ENCODE measurements around the gene MICAL3.

The MICAL3 gene

GRCh38 chr22:17921871-17922821 is 102.2 kb downstream of the MICAL3 start:
- no peaks in the 10 kb centered on the region for H3K36me3 ChIP-seq (ENCODE audit: insufficient read depth, low read length)
- H3K4me1 ChIP-seq (ENCODE audit: insufficient read depth, low read length) = peaks cover 78% of the 10 kb centered on the region
- H3K9me3 ChIP-seq (ENCODE audit: low read length) = no peaks in the 10 kb centered on the region
- H3K27ac ChIP-seq (ENCODE audit: low read depth, low read length) = no peak overlapping the region
- H3K4me3 ChIP-seq (ENCODE audit: low read depth in 1 of 2, low read length in 2 of 2) = peak overlapping the region; percentile 6 to 23
- H3K27me3 ChIP-seq (ENCODE audit: control insufficient read depth in 1 of 2, insufficient read depth in 2 of 2, low read length in 2 of 2) = no peaks in the 10 kb centered on the region
- no peak overlapping the region for H3K9ac ChIP-seq (ENCODE audit: low read length)

- Histone ChIP-seq H3K9me3 (ENCODE audit: low read length) (no peaks in the 10 kb centered on the region), H3K9ac (ENCODE audit: low read length) (no peak overlapping the region), H3K27me3 (ENCODE audit: control insufficient read depth in 1 of 2, insufficient read depth in 2 of 2, low read length in 2 of 2) (no peaks in the 10 kb centered on the region), H3K4me3 (ENCODE audit: low read depth in 1 of 2, low read length in 2 of 2) (no peak overlapping the region), H3K36me3 (ENCODE audit: insufficient read depth, low read length) (no peaks in the 10 kb centered on the region), H3K4me1 (ENCODE audit: insufficient read depth, low read length) (peaks cover 74% of the 10 kb centered on the region), H3K27ac (ENCODE audit: low read depth, low read length) (no peak overlapping the region)
These were observed 103.2 kb downstream of the MICAL3 start for GRCh38 chr22:17920992-17921650.

DNA sequence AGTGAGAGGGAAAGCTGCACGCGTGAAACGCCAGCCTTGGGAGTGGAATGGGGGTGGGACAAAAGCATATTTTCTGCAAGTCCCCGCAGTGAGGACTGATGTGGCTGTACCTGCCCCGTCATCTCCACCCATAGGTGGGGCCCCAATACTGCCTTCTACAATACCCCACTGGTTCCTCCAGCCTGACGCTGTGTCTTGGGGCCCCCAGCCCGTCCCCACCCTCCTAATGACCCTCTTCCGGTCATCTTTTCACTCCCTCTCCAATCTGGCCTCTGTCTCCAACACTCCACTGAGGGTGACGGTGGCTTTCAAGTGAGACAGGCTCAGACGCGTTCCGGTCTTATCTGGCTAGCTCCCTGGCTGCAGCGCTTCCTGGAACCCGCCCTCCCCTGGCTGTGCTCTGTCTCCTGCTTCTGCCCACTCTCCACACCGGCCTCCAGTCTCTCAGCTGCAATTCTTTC is 104.2 kb downstream of the MICAL3 start:
- Histone ChIP-seq H3K9me3 (ENCODE audit: low read length) (no peaks in the 10 kb centered on the region), H3K27me3 (ENCODE audit: control insufficient read depth in 1 of 2, insufficient read depth in 2 of 2, low read length in 2 of 2) (no peaks in the 10 kb centered on the region), H3K4me1 (ENCODE audit: insufficient read depth, low read length) (peaks cover 68% of the 10 kb centered on the region), H3K4me3 (ENCODE audit: low read depth in 1 of 2, low read length in 2 of 2) (no peak overlapping the region), H3K36me3 (ENCODE audit: insufficient read depth, low read length) (no peaks in the 10 kb centered on the region), H3K27ac (ENCODE audit: low read depth, low read length) (no peak overlapping the region), H3K9ac (ENCODE audit: low read length) (peak overlapping the region; percentile 19)

DNA sequence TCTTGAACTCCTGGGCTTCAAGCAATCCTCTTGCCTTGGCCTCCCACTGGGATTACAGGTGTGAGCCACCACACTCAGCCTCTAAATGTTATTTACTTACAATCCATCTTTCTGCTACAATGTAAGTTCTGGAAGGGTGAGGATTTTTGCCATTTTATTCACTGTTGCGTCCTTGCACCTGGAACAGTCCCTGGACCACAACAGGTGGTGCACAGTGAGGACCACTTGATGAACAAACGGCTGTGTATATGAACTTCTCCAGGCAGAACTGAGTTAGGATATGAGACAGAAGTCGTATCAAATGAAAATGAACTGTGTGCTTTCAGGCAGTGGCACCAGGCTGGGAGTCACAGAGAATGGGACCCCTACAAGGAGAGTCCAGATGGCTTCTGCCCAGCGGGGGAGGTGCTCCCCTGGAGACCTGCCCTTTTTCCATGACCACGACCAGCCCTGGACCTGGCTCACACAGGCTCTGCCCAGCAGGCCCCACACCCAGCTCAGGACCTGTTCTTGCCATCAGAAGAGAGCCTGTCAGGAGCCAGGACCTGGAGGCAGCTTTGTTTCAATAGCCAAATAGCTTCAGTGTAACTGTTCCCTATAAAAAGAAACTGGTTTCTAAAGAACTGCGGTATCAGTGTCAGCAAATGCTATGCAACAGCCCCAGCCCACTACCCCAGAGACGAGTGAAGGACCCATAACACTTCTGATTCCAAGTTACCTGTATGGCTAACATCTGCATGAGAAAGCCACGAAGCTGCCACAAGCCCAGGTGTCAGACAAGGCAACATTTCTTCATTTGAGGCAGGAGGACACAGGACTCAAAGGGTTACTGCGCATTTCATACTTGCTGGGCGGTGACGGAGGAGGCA is 104.9 kb downstream of the MICAL3 start:
- peak overlapping the region; percentile 19 for H3K9ac ChIP-seq (ENCODE audit: low read length)
- H3K4me1 ChIP-seq (ENCODE audit: insufficient read depth, low read length) = peaks cover 68% of the 10 kb centered on the region
- no peaks in the 10 kb centered on the region for H3K9me3 ChIP-seq (ENCODE audit: low read length)
- H3K4me3 ChIP-seq (ENCODE audit: low read depth in 1 of 2, low read length in 2 of 2) = no peak overlapping the region
- no peak overlapping the region for H3K27ac ChIP-seq (ENCODE audit: low read depth, low read length)
- no peaks in the 10 kb centered on the region for H3K27me3 ChIP-seq (ENCODE audit: control insufficient read depth in 1 of 2, insufficient read depth in 2 of 2, low read length in 2 of 2)
- H3K36me3 ChIP-seq (ENCODE audit: insufficient read depth, low read length) = no peaks in the 10 kb centered on the region

- Histone ChIP-seq H3K4me1 (ENCODE audit: insufficient read depth, low read length) (peaks cover 68% of the 10 kb centered on the region), H3K36me3 (ENCODE audit: insufficient read depth, low read length) (no peaks in the 10 kb centered on the region), H3K4me3 (ENCODE audit: low read depth in 1 of 2, low read length in 2 of 2) (no peak overlapping the region), H3K27ac (ENCODE audit: low read depth, low read length) (no peak overlapping the region), H3K9ac (ENCODE audit: low read length) (no peak overlapping the region), H3K9me3 (ENCODE audit: low read length) (no peaks in the 10 kb centered on the region), H3K27me3 (ENCODE audit: control insufficient read depth in 1 of 2, insufficient read depth in 2 of 2, low read length in 2 of 2) (no peaks in the 10 kb centered on the region)
These were observed 105.5 kb downstream of the MICAL3 start for GRCh38 chr22:17918840-17919239.

GRCh38 chr22:17917490-17917983 is 106.8 kb downstream of the MICAL3 start:
- Histone ChIP-seq H3K9me3 (ENCODE audit: low read length) (no peaks in the 10 kb centered on the region), H3K9ac (ENCODE audit: low read length) (no peak overlapping the region), H3K36me3 (ENCODE audit: insufficient read depth, low read length) (no peaks in the 10 kb centered on the region), H3K27ac (ENCODE audit: low read depth, low read length) (no peak overlapping the region), H3K4me1 (ENCODE audit: insufficient read depth, low read length) (peaks cover 64% of the 10 kb centered on the region), H3K27me3 (ENCODE audit: control insufficient read depth in 1 of 2, insufficient read depth in 2 of 2, low read length in 2 of 2) (no peaks in the 10 kb centered on the region), H3K4me3 (ENCODE audit: low read depth in 1 of 2, low read length in 2 of 2) (no peak overlapping the region)

DNA sequence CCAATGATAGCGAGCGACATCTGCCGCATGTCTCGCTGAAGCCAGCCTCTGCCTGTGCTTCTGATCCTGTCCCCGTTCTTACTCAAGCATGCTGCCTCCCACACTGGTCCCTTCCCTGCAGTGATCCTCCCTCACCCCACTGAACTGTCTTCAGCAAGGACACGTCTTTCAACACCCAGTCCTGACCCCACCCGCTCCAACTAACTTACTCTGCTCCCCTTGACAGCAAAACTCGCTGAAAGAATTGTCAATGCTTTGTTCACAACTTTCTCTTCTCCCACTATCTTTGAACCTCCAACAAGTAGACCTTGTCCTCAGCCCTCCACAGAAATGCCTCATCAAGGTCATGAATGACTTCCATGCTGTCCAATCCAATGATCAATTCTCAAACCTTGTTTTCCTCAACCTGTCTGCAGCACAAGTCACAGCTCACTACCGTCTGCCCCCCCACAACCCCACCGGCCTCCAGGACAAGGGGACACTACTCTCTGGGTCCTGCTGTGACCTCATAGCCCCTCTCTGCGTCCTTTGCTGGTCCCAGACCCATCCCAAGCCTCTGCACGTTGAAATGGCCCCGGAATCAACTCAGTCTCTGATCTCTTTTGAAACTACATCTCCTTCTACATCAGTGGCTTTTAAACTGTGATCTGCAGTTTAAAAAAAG is 108.0 kb downstream of the MICAL3 start:
- Histone ChIP-seq H3K4me1 (ENCODE audit: insufficient read depth, low read length) (peaks cover 62% of the 10 kb centered on the region), H3K4me3 (ENCODE audit: low read depth in 1 of 2, low read length in 2 of 2) (no peak overlapping the region), H3K27ac (ENCODE audit: low read depth, low read length) (no peak overlapping the region), H3K36me3 (ENCODE audit: insufficient read depth, low read length) (no peaks in the 10 kb centered on the region), H3K27me3 (ENCODE audit: control insufficient read depth in 1 of 2, insufficient read depth in 2 of 2, low read length in 2 of 2) (no peaks in the 10 kb centered on the region), H3K9ac (ENCODE audit: low read length) (no peak overlapping the region), H3K9me3 (ENCODE audit: low read length) (no peaks in the 10 kb centered on the region)

DNA sequence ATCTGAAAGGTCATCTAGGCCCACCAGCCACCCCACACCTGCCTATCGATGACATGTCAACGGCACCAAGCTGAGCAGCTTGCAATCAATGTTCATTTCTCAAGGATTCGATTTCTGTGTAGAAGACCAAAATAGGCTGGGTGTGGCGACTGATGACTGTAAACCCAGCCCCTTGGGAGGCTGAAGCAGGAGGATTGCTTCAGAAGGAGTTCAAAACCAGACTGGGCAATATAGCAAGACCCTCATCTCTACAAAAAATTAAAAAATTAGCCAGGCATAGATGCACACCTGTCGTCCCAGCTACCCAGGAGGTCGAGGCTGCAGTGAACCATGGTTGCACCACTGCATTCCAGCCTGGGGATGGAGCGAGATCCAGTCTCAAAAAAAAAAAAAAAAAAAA is 108.7 kb downstream of the MICAL3 start:
- H3K27ac ChIP-seq (ENCODE audit: low read depth, low read length) = no peak overlapping the region

DNA sequence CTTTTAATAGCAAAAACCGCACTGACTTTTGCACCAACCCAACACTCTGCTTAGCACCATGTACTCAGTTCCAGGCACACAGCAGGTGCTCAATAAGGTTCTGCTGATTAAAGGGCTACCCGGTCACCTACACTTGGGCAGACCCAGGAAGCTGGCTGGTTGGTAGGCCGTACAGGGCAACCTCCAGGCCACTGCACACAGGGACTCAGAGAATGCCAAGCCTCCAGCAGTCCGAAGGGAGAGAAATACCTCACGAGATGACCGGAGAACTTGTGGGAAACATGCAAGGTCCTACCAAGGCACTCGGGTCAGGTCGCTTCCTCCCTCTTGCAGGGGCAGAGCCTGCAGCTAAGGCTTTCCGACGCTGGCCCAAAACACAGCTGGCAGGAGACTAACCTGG is 109.2 kb downstream of the MICAL3 start:
- Histone ChIP-seq H3K4me3 (ENCODE audit: low read depth in 1 of 2, low read length in 2 of 2) (no peak overlapping the region), H3K27ac (ENCODE audit: low read depth, low read length) (no peak overlapping the region), H3K9ac (ENCODE audit: low read length) (no peak overlapping the region), H3K27me3 (ENCODE audit: control insufficient read depth in 1 of 2, insufficient read depth in 2 of 2, low read length in 2 of 2) (no peaks in the 10 kb centered on the region), H3K4me1 (ENCODE audit: insufficient read depth, low read length) (peaks cover 62% of the 10 kb centered on the region), H3K36me3 (ENCODE audit: insufficient read depth, low read length) (no peaks in the 10 kb centered on the region), H3K9me3 (ENCODE audit: low read length) (no peaks in the 10 kb centered on the region)

More for the DNA sequence above, 108.7 kb downstream of the MICAL3 start:
- Histone ChIP-seq H3K4me1 (ENCODE audit: insufficient read depth, low read length) (peaks cover 62% of the 10 kb centered on the region), H3K9ac (ENCODE audit: low read length) (no peak overlapping the region), H3K9me3 (ENCODE audit: low read length) (no peaks in the 10 kb centered on the region), H3K36me3 (ENCODE audit: insufficient read depth, low read length) (no peaks in the 10 kb centered on the region), H3K27me3 (ENCODE audit: control insufficient read depth in 1 of 2, insufficient read depth in 2 of 2, low read length in 2 of 2) (no peaks in the 10 kb centered on the region), H3K4me3 (ENCODE audit: low read depth in 1 of 2, low read length in 2 of 2) (no peak overlapping the region)

- Histone ChIP-seq H3K4me1 (ENCODE audit: insufficient read depth, low read length) (peaks cover 62% of the 10 kb centered on the region), H3K4me3 (ENCODE audit: low read depth in 1 of 2, low read length in 2 of 2) (no peak overlapping the region), H3K9me3 (ENCODE audit: low read length) (no peaks in the 10 kb centered on the region), H3K9ac (ENCODE audit: low read length) (no peak overlapping the region), H3K36me3 (ENCODE audit: insufficient read depth, low read length) (no peaks in the 10 kb centered on the region), H3K27me3 (ENCODE audit: control insufficient read depth in 1 of 2, insufficient read depth in 2 of 2, low read length in 2 of 2) (no peaks in the 10 kb centered on the region), H3K27ac (ENCODE audit: low read depth, low read length) (no peak overlapping the region)
These were observed 109.9 kb downstream of the MICAL3 start for GRCh38 chr22:17914474-17914873.
